Measurements from ENCODE around the gene CYP4X1.
"Not testable (repeated sequence)": the region's sequence is repeated elsewhere in the genome, so short reads cannot be mapped to it uniquely, and the experiment has no call there.

The CYP4X1 gene

DNA sequence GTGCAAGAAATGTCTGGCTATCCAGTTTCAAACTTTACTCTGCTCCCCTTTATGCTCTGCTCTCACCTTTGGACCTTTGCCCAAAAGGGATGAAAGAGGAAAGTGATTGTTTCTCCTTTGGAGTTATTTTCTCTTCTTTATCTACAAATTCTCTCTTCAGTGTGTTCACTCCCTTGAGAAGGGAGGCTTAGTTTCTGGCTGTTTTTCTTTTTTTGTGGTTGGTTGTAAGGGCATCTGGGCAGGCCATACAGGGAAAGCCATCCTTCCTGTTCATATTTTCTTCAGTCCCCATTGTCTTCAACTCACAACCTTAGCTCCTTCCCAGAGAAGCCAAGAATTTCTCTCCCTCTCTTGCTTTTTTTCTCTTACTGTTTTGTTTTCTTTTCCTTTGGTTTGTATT lies 46.0 kb downstream of the CYP4X1 start:
- in situ Hi-C loops (cut with MboI; ENCODE audit: low sequenced_read_pairs) = not testable (repeated sequence)

DNA sequence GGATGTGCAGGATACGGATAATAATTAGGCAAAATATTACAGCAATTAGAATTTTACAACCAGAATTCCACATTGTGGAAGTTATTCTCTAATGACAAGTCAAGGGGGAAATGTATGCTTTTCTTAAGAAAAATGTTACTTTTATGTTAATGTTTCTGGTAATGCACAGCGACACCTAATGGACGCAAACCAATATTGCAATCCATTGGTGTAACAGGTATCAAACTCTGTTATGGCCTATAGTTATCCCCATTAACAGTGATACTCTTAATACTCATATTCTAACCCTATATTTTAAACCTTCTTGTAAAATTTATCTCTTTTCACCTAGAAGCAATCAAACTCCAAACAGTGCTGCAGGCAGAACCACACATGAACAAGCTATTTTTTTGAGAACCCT lies 65.9 kb downstream of the CYP4X1 start:
- in situ Hi-C loops (cut with MboI; ENCODE audit: low sequenced_read_pairs) = not testable (repeated sequence)

DNA sequence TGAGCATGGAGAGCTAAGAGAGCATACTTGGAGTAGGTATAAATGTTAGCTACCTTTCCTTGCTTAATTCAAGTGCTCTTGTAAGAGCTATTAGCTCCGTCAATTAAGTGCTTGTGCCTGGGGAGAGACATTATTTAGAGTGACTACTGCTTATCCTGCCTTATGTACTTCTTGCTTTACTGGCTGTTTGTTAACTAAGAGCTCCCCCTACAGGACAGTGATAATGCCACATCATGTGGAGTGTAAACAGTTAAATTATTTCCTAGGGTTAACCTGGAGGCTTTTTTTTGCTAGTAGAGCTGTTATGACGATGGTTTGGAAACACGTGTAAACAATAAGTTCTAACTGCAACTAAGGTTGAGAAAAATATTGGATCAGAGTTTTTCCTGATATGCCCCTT lies 68.0 kb downstream of the CYP4X1 start:
- in situ Hi-C loops (cut with MboI; ENCODE audit: low sequenced_read_pairs) = not testable (repeated sequence)

Data from HL-60/S4 (cell line).